ENCODE data around the gene TCF25. TPM values are rescaled to one million over a fixed set of nuclear protein-coding genes. Genes with fewer than 3 reads are reported as not detected.

Gene TCF25
- total RNA-seq, 1 donor from 2014 or later = 323 TPM

DNA sequence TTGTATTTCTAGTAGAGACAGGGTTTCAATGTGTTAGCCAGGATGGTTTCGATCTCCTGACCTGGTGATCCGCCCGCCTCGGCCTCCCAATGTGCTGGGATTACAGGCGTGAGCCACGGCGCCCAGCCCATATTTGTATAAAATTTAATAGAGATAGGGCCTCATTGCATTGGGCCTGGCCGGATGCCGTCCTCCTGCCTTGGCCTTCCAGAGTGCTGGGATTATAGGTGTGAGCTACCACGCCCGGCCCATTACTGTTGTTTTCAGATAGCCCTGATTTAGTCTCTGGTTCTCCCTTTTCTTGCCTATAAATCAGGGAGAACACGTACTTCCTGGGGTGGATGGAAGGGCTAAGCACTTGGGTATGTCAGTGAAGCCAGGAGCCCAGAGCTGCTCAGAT, 78.7 kb downstream of the TCF25 start:
- Mint-ChIP-seq H3K4me3 (no peak overlapping the region), H3K27me3 (ENCODE audit: low read depth) (peaks cover 13% of the 10 kb centered on the region), H3K9me3 (no peaks in the 10 kb centered on the region)

DNA sequence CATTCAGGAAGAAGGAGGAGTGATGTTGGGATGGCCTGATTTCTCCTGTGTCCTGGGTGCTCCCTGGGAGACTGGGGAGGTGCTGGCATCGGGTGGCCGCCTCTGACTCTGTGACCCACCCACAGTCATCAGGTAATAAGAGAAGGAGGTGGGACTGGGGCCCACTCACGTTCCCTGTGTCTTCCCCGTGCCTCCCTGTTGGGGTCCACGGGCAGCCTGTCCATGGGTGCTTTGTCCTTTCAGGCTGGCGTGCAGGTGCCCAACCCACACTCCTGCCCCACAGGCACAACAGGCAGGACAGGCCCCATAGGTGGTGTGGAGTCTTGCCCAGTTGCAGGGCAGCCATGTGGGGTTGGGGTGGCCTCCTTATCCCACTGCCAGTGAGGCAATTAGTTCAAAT, 79.2 kb downstream of the TCF25 start:
- Mint-ChIP-seq H3K4me1 (peaks cover 6% of the 10 kb centered on the region), H3K4me3 (no peak overlapping the region), H3K27me3 (ENCODE audit: low read depth) (peaks cover 8% of the 10 kb centered on the region), H3K27ac (no peak overlapping the region), H3K9me3 (no peaks in the 10 kb centered on the region), H3K36me3 (peaks cover 6% of the 10 kb centered on the region)
- TF ChIP-seq, protein P1, sequence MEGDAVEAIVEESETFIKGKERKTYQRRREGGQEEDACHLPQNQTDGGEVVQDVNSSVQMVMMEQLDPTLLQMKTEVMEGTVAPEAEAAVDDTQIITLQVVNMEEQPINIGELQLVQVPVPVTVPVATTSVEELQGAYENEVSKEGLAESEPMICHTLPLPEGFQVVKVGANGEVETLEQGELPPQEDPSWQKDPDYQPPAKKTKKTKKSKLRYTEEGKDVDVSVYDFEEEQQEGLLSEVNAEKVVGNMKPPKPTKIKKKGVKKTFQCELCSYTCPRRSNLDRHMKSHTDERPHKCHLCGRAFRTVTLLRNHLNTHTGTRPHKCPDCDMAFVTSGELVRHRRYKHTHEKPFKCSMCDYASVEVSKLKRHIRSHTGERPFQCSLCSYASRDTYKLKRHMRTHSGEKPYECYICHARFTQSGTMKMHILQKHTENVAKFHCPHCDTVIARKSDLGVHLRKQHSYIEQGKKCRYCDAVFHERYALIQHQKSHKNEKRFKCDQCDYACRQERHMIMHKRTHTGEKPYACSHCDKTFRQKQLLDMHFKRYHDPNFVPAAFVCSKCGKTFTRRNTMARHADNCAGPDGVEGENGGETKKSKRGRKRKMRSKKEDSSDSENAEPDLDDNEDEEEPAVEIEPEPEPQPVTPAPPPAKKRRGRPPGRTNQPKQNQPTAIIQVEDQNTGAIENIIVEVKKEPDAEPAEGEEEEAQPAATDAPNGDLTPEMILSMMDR (IDR thresholded peaks at IDR 0.05; ENCODE audit: unreplicated experiment) = no peak
- DNase-seq (ENCODE audit: low spot score in 2 of 2, unreplicated experiment in 2 of 2) = no peak

More for the DNA sequence above, 78.7 kb downstream of the TCF25 start:
- Mint-ChIP-seq H3K27ac (no peak overlapping the region), H3K36me3 (peaks cover 6% of the 10 kb centered on the region), H3K4me1 (peaks cover 6% of the 10 kb centered on the region)
- TF ChIP-seq, protein P1 (IDR thresholded peaks at IDR 0.05; ENCODE audit: unreplicated experiment) = no peak
- DNase-seq (ENCODE audit: low spot score in 2 of 2, unreplicated experiment in 2 of 2) = no peak

DNA sequence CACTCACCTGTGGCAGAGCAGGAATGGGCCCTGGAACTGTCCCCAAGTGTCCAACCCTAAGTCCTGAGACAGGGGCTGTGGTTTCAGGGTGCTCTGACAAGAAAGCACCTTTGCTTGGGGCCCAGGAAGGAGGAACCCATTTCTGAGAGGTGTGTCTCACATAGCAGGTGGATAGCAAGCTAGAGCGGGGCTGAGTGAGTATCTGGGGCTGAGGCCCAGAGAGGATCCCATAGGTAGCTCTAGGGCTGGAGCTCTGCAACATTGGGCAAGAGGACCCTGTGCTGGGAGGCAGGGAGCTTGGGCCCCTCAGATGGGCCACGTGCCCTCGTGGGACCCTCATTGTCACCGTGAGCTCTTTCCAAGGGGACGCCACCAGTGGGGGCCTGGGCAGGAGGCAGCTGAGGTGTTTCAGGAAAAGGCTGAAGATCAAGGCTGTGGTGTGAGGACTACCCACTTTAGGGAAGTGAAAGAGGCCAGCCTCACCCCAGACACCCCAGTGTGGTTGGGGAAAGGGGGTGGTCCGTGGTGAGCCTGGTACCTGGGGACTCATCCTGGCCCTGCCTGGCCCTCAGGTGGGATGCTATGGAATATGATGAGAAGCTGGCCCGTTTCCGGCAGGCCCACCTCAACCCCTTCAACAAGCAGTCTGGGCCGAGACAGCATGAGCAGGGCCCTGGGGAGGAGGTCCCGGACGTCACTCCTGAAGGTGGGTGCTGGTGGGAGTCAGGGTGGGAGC, 80.4 kb downstream of the TCF25 start:
- Mint-ChIP-seq H3K36me3 (peaks cover 14% of the 10 kb centered on the region), H3K27ac (no peak overlapping the region), H3K27me3 (ENCODE audit: low read depth) (no peaks in the 10 kb centered on the region), H3K4me3 (no peak overlapping the region), H3K4me1 (peaks cover 6% of the 10 kb centered on the region), H3K9me3 (no peaks in the 10 kb centered on the region)
- no peak for DNase-seq (ENCODE audit: low spot score in 2 of 2, unreplicated experiment in 2 of 2)
- TF ChIP-seq, protein P1 (IDR thresholded peaks at IDR 0.05; ENCODE audit: unreplicated experiment) = no peak

DNA sequence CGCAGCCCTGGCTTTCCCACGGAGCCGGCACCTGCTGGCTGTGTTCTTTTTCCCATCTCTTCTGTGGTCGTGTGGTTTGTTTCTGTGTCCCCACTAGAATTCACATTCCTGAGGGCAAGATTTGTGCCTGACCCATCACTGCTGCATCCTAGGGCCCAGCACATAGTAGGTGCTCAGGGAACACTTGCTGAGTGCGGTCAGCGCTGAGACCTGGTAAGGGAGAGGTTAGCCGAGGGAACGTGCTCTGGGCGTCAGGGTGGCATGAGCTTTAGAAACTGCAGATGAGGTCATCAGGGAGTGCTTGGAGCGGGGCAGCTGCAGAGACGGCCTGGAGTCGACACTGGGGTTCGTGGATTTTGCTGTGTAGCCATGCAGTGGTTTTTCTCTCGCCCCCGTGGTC, 81.1 kb downstream of the TCF25 start:
- no peaks in the 10 kb centered on the region for H3K27me3 Mint-ChIP-seq (ENCODE audit: low read depth)
- TF ChIP-seq, protein P1 (IDR thresholded peaks at IDR 0.05; ENCODE audit: unreplicated experiment) = no peak
- no peaks in the 10 kb centered on the region for H3K9me3 Mint-ChIP-seq

DNA sequence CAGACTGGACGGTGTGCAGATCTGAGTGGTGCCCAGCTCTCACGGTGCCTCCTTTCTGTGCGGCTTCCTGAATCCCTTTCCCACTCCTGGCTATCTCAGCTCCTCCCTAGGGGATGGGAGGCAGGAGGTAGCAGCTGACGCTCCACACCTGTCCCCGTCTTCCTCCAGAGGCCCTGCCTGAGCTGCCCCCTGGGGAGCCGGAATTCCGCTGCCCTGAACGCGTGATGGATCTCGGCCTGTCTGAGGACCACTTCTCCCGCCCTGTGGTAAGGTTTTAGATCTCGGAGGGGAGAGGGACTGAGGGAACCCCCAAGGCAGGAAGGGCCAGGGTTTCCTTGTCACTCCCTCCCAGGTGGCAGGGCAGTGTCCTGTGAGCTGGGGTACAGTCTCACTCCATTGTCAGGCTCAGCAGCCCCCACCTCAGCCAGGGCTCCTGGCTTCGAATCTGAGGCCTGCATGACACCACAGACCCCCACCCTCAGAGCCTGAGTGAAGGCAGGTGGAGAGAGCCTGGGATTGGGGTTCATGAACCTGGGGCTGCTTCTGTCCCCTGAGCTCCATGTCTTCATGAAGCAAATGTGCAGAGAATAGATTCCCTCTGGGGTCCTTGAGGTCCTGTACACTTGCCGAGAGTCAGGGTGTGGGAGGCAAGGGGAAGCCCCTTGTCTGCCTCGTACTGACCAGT, 81.8 kb downstream of the TCF25 start:
- H3K4me1 Mint-ChIP-seq = peaks cover 1% of the 10 kb centered on the region
- TF ChIP-seq, protein P1 (IDR thresholded peaks at IDR 0.05; ENCODE audit: unreplicated experiment) = no peak
- H3K27me3 Mint-ChIP-seq (ENCODE audit: low read depth) = no peaks in the 10 kb centered on the region
- H3K27ac Mint-ChIP-seq = no peak overlapping the region
- H3K9me3 Mint-ChIP-seq = no peaks in the 10 kb centered on the region
- H3K4me3 Mint-ChIP-seq = no peak overlapping the region
- peaks cover 22% of the 10 kb centered on the region for H3K36me3 Mint-ChIP-seq
- DNase-seq (ENCODE audit: low spot score in 2 of 2, unreplicated experiment in 2 of 2) = no peak

More for the DNA sequence above, 81.1 kb downstream of the TCF25 start:
- peaks cover 19% of the 10 kb centered on the region for H3K36me3 Mint-ChIP-seq
- DNase-seq (ENCODE audit: low spot score in 2 of 2, unreplicated experiment in 2 of 2) = no peak
- H3K27ac Mint-ChIP-seq = no peak overlapping the region
- no peak overlapping the region for H3K4me3 Mint-ChIP-seq
- peaks cover 6% of the 10 kb centered on the region for H3K4me1 Mint-ChIP-seq

Measured in mesothelial cell of epicardium (in vitro differentiated cells).